ENCODE data around the gene MYH14.

GRCh38 chr19:50258918-50259372, 55.5 kb downstream of the MYH14 start:
- TF ChIP-seq CTCF (IDR thresholded peaks at IDR 0.05) (no peak), EP300 (IDR thresholded peaks at IDR 0.05) (no peak)
